ENCODE results near the gene FAM241A.

DNA sequence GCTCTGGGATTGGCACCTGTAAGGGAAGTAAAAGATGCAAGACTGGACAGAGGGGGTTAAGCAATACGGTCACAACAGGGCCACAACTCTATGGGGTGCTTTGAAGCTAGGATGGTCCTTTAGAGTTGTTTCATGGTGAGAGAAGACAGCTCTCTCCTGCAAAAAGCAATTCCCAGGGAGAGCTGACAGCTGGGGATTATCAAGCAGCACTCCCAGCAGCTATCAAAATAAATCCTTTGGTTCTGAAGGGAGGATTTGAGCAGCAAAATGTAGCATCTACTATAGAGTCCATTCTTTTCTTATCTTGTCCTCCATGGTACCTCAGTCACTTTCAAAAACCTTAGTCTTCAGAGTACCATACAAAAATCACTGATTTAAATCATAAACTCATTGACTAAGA, 51.2 kb downstream of the FAM241A start:
- TF ChIP-seq MAZ (IDR thresholded peaks at IDR 0.05; ENCODE audit: borderline replicate concordance, low read depth, low read length) (no peak), KDM5A (IDR thresholded peaks at IDR 0.05) (no peak), FOSL2 (IDR thresholded peaks at IDR 0.05) (no peak), FOSL2 (CRISPR knock-in tag; IDR thresholded peaks at IDR 0.05) (no peak), POLR2A (IDR thresholded peaks at IDR 0.05; ENCODE audit: low read length) (no peak), JUN (IDR thresholded peaks at IDR 0.05) (no peak), KDM1A (IDR thresholded peaks at IDR 0.05; ENCODE audit: low read depth) (no peak)
- TF ChIP-seq, protein P1, sequence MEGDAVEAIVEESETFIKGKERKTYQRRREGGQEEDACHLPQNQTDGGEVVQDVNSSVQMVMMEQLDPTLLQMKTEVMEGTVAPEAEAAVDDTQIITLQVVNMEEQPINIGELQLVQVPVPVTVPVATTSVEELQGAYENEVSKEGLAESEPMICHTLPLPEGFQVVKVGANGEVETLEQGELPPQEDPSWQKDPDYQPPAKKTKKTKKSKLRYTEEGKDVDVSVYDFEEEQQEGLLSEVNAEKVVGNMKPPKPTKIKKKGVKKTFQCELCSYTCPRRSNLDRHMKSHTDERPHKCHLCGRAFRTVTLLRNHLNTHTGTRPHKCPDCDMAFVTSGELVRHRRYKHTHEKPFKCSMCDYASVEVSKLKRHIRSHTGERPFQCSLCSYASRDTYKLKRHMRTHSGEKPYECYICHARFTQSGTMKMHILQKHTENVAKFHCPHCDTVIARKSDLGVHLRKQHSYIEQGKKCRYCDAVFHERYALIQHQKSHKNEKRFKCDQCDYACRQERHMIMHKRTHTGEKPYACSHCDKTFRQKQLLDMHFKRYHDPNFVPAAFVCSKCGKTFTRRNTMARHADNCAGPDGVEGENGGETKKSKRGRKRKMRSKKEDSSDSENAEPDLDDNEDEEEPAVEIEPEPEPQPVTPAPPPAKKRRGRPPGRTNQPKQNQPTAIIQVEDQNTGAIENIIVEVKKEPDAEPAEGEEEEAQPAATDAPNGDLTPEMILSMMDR (IDR thresholded peaks at IDR 0.05) = no peak
- TF ChIP-seq, protein P2, sequence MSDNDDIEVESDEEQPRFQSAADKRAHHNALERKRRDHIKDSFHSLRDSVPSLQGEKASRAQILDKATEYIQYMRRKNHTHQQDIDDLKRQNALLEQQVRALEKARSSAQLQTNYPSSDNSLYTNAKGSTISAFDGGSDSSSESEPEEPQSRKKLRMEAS (IDR thresholded peaks at IDR 0.05) = no peak

All from A549 (cell line).